Body of pancreas (tissue), 4 donors: Measurements from ENCODE around the gene APOH. TPM values are rescaled to one million over a fixed set of nuclear protein-coding genes. Genes with fewer than 3 reads are reported as not detected.

Experiments
- ATAC-seq: fragments of 150-250 bp; one replicate; pipeline ENCODE4 v1.9.1; 2016
- DNase-seq, 4 donors: peaks; one replicate each; pipeline ENCODE4 v3.0.0-alpha.2; 2019
- H3K27ac ChIP-seq, 4 donors: fragments of 200-600 bp; sonication (generic); 1 replicate in 3 of 4; 2 replicates in 1 of 4; pipeline versions ENCODE4 v1.5.1 to v1.6.1; 2016 to 2019; ENCODE audit warnings: mild to moderate bottlenecking in 1 of 4, mixed read lengths in 1 of 4, moderate library complexity in 1 of 4
- H3K27me3 ChIP-seq, 2 donors: fragments of 200-600 bp; sonication (generic); one replicate each; pipeline ENCODE4 v1.6.0; 2016; ENCODE audit warnings: mild to moderate bottlenecking in 1 of 2
- H3K36me3 ChIP-seq, 2 donors: fragments of 200-600 bp; sonication (generic); replicated peaks in 1 of 2; 2 replicates each; pipeline ENCODE4 v1.5.1; 2016; ENCODE audit warnings: low read depth in 2 of 2; ENCODE audit not compliant: insufficient read depth in 1 of 2
- H3K4me1 ChIP-seq: fragments of 200-600 bp; sonication (generic); one replicate; pipeline ENCODE4 v1.6.0; 2016
- H3K4me3 ChIP-seq, 2 donors: fragments of 200-600 bp; sonication (generic); 1 replicate in 1 of 2; 2 replicates in 1 of 2; pipeline ENCODE4 v1.5.1; 2016 to 2019
- H3K9me3 ChIP-seq, 3 donors: fragments of 200-600 bp; sonication (generic); 1 replicate in 2 of 3; 2 replicates in 1 of 3; pipeline ENCODE4 v1.5.1; 2016
- POLR2A ChIP-seq, 3 donors: fragments of 450-650 bp; IDR thresholded peaks; one replicate each; pipeline ENCODE4 v1.6.1; 2016; ENCODE audit warnings: antibody characterized with exemption in 3 of 3, mild to moderate bottlenecking in 2 of 3
- WGBS, 2 donors: methylation state at CpG; one replicate each; pipeline ENCODE4 v1.1.5; 2017; 5-methylcytosine and 5-hydroxymethylcytosine counted together
- intact Hi-C: fragments of 100-400 bp; cut with DNase I; formaldehyde crosslinking; loops from one replicate; pipeline ENCODE4 v1.15.1; 2023
- total RNA-seq, 2 donors: library from RNA; depleted of rRNA; stranded (reverse); fragments of >200 nt; gene quantifications; one replicate each; pipeline ENCODE4 v1.1.0, GENCODE V29; 2016
- TF ChIP-seq, protein P1 (sequence below), 7 experiments: fragments of 450-650 bp in 4 of 7; fragments of 200-600 bp in 3 of 7; sonication (generic) in 3 of 7; IDR thresholded peaks; one replicate each; pipeline ENCODE4 v1.5.1; 2016 to 2019; ENCODE audit warnings: antibody characterized with exemption in 7 of 7

Gene APOH
- total RNA-seq, 2 donors from 2014 or later: 5.4 to 22.1 TPM

DNA sequence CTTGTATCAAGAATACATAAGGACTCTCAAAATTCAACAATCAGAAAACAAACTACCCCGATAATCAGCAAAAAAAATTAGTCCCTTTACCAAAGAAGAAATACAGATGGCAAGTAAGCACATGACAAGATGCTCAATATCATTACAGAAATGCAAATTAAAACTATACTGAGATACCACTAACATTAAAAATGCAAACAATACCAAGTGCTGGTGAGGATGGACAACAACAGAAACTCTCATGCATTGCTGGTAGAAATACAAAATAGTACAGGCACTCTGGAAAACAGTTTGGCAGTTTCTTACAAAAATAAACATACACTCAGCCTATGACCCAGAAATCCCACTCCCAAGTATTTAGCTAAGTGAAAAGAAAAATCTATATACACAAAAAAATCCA lies 44.8 kb downstream of the APOH start:
- H3K36me3 ChIP-seq: no peaks in the 10 kb centered on the region
- 86 to 97% methylated on average over 1 of the region's 1 CpG for WGBS, 2 donors
- no peaks in the 10 kb centered on the region for H3K9me3 ChIP-seq
- no peak overlapping the region for H3K4me3 ChIP-seq
- DNase-seq (no peak), ATAC-seq (no peak)
- no peak overlapping the region for H3K27ac ChIP-seq
- no peaks in the 10 kb centered on the region for H3K27me3 ChIP-seq
- intact Hi-C loops: no loop called here
- H3K4me1 ChIP-seq: no peaks in the 10 kb centered on the region
- TF ChIP-seq, protein P1, sequence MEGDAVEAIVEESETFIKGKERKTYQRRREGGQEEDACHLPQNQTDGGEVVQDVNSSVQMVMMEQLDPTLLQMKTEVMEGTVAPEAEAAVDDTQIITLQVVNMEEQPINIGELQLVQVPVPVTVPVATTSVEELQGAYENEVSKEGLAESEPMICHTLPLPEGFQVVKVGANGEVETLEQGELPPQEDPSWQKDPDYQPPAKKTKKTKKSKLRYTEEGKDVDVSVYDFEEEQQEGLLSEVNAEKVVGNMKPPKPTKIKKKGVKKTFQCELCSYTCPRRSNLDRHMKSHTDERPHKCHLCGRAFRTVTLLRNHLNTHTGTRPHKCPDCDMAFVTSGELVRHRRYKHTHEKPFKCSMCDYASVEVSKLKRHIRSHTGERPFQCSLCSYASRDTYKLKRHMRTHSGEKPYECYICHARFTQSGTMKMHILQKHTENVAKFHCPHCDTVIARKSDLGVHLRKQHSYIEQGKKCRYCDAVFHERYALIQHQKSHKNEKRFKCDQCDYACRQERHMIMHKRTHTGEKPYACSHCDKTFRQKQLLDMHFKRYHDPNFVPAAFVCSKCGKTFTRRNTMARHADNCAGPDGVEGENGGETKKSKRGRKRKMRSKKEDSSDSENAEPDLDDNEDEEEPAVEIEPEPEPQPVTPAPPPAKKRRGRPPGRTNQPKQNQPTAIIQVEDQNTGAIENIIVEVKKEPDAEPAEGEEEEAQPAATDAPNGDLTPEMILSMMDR (IDR thresholded peaks at IDR 0.05): no peak
- TF ChIP-seq POLR2A (IDR thresholded peaks at IDR 0.05): no peak

DNA sequence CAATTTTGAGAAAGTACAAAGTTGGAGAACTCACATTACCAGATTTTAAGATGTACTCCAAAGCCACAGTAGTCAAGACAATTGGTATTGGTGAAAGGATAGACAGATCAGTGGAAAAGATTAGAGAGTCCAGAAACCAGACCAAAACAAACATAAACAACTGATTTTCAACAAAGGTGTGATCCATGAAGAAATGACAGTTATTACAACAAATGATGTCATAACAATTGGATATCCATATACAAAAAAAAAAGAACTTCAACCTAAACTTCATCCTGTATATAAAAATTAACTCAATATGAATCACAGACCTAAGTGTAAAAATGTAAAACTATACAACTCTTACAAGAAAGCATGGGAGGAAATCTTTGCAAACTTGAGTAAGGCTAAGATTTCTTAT lies 45.7 kb downstream of the APOH start:
- Histone ChIP-seq H3K27ac (no peak overlapping the region), H3K36me3 (no peaks in the 10 kb centered on the region), H3K4me1 (no peaks in the 10 kb centered on the region), H3K4me3 (no peak overlapping the region), H3K27me3 (no peaks in the 10 kb centered on the region), H3K9me3 (no peaks in the 10 kb centered on the region)
- DNase-seq (no peak), ATAC-seq (no peak)
- TF ChIP-seq, protein P1 (IDR thresholded peaks at IDR 0.05): no peak
- TF ChIP-seq POLR2A (IDR thresholded peaks at IDR 0.05): no peak
- intact Hi-C loops: no loop called here

DNA sequence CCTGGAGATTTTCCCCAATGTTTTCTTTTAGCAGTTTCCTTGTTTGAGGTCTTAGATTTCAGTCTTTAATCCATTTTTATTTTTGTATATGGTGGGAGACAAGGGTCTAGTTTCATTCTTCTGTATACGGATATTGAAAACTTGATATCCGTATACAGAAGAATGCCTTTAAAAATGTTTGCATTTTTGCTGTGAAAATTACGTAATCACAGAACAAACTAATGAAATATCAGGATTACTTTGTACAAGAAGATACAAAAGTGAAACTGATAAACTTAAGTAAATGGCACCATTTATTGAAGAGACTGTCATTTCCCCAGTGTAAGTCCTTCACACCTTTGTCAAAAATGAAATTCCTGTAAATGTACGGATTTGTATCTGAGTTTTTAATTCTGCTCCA lies 50.6 kb downstream of the APOH start:
- Histone ChIP-seq H3K27ac (no peak overlapping the region), H3K4me1 (no peaks in the 10 kb centered on the region), H3K9me3 (no peaks in the 10 kb centered on the region), H3K27me3 (no peaks in the 10 kb centered on the region), H3K36me3 (no peaks in the 10 kb centered on the region), H3K4me3 (no peak overlapping the region)
- DNase-seq: no peak
- WGBS, 2 donors: 96 to 97% methylated on average over 4 of the region's 4 CpGs
- intact Hi-C loops: no loop called here
- no peak for ATAC-seq
- no peak for TF ChIP-seq POLR2A (IDR thresholded peaks at IDR 0.05)
- TF ChIP-seq, protein P1 (IDR thresholded peaks at IDR 0.05): no peak

DNA sequence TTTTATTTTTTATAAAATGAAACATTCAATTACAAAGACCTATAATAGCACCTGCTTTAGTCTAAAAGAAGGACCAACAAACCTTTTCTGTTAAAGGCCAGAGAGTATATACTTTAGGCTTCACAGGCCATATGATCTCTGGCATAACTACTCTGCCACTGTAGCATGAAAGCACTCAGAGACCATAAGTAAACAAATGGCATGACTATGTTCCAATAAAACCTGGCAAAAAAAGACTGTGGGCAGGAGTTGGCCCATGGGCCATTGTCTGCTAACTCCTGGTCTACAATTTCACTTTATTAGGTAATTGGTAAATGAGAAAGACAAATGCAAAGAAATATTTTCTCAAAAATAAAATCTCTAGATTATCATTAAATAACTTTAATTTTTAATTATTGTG lies 52.2 kb downstream of the APOH start:
- no peak for DNase-seq
- Histone ChIP-seq H3K27ac (no peak overlapping the region), H3K9me3 (no peaks in the 10 kb centered on the region), H3K4me3 (no peak overlapping the region), H3K4me1 (no peaks in the 10 kb centered on the region), H3K27me3 (no peaks in the 10 kb centered on the region), H3K36me3 (no peaks in the 10 kb centered on the region)
- intact Hi-C loops: no loop called here
- no peak for TF ChIP-seq POLR2A (IDR thresholded peaks at IDR 0.05)
- TF ChIP-seq, protein P1 (IDR thresholded peaks at IDR 0.05): no peak
- no peak for ATAC-seq

DNA sequence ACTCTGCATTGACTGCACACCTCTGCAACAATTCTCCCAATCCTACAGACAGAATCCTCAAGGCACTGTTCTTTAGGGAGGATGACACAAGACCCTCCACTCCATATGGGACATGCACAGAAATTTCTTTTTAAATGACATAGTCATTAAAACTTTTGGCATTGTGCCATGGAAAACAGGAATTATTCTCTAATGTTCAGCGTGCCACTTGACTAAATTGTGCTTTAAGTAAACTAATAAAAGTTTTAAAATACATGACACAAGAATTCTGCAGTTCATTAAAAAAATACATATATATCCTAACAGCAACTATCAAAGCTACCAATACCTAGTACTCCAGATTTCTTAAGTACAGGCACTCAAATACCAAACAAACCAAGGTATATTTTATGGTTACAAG lies 53.3 kb downstream of the APOH start:
- Histone ChIP-seq H3K27ac (no peak overlapping the region), H3K4me3 (no peak overlapping the region), H3K36me3 (no peaks in the 10 kb centered on the region), H3K9me3 (no peaks in the 10 kb centered on the region), H3K4me1 (no peaks in the 10 kb centered on the region), H3K27me3 (no peaks in the 10 kb centered on the region)
- no peak for DNase-seq
- ATAC-seq: no peak
- TF ChIP-seq, protein P1 (IDR thresholded peaks at IDR 0.05): no peak
- TF ChIP-seq POLR2A (IDR thresholded peaks at IDR 0.05): no peak
- 32 to 34% methylated on average over 1 of the region's 1 CpG for WGBS, 2 donors
- intact Hi-C loops: no loop called here
